Measurements from ENCODE around the gene NPM3.

DNA sequence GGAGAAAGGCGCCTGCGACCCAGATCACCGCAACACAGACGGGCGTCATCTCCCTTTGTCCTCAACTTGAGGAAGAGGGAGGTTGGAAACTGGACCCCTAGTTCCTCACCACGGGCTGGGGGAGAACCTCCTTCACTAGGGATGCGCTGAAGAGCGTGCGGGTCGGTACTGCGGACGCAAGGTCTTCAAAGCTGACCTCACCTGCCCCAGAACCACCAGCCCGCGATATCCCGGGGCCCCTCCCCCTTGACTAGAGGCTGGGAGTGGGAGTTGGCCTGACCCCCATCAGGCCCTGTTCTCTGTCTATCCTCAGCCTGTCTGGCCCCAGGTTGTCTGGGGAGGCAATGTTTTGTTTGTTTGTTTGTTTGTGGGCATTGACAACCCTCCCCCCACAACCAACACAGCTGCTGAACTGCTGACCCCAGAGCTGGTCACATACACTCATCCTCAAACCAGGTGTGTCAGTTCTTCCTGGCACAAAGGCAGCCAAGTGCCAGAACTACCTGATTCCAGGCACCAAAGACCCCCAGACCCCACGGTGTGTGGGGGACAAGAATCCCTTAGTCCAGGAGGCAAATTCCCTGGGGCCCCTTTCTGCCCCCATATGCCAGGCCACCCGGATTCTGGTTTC lies 2.9 kb downstream of the NPM3 start:
- TF ChIP-seq, protein P1, sequence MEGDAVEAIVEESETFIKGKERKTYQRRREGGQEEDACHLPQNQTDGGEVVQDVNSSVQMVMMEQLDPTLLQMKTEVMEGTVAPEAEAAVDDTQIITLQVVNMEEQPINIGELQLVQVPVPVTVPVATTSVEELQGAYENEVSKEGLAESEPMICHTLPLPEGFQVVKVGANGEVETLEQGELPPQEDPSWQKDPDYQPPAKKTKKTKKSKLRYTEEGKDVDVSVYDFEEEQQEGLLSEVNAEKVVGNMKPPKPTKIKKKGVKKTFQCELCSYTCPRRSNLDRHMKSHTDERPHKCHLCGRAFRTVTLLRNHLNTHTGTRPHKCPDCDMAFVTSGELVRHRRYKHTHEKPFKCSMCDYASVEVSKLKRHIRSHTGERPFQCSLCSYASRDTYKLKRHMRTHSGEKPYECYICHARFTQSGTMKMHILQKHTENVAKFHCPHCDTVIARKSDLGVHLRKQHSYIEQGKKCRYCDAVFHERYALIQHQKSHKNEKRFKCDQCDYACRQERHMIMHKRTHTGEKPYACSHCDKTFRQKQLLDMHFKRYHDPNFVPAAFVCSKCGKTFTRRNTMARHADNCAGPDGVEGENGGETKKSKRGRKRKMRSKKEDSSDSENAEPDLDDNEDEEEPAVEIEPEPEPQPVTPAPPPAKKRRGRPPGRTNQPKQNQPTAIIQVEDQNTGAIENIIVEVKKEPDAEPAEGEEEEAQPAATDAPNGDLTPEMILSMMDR (IDR thresholded peaks at IDR 0.05) = no peak
- TF ChIP-seq POLR2A (IDR thresholded peaks at IDR 0.05) (no peak), EP300 (IDR thresholded peaks at IDR 0.05) (no peak), POLR2AphosphoS5 (IDR thresholded peaks at IDR 0.05) (no peak)
